ENCODE measurements around the gene CPS1.

CPS1 gene

GRCh38 chr2:210635257-210635656 is 78.9 kb downstream of the CPS1 start:
- Histone ChIP-seq H3K27ac (ENCODE audit: low read length) (no peak overlapping the region), H3K27me3 (ENCODE audit: control insufficient read depth in 1 of 2, insufficient read depth in 2 of 2, low read length in 2 of 2) (no peaks in the 10 kb centered on the region), H3K4me3 (ENCODE audit: low read length in 2 of 2) (no peak overlapping the region), H3K9ac (ENCODE audit: low read length in 2 of 2) (no peak overlapping the region), H3K36me3 (ENCODE audit: control insufficient read depth in 2 of 2, insufficient read depth in 2 of 2, low read length in 2 of 2) (no peaks in the 10 kb centered on the region), H3K9me3 (ENCODE audit: control insufficient read depth in 2 of 2, low read length in 2 of 2) (no peaks in the 10 kb centered on the region), H3K4me1 (ENCODE audit: control insufficient read depth, insufficient read depth, low read length) (no peaks in the 10 kb centered on the region)

DNA sequence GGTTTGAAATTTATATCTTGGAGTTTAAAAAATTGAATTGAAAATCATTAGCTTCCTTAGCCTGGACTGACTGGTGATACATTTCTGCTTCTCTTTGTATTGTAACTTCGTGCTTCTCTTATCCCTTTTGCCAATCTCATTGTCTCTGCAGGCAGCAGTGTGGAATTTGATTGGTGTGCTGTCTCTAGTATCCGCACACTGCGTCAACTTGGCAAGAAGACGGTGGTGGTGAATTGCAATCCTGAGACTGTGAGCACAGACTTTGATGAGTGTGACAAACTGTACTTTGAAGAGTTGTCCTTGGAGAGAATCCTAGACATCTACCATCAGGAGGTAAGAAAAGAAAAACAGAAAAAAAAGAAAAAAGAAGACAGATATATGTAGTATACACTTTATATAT is 85.9 kb downstream of the CPS1 start:
- H3K4me1 ChIP-seq (ENCODE audit: control insufficient read depth, insufficient read depth, low read length), result no peaks in the 10 kb centered on the region
- no peaks in the 10 kb centered on the region for H3K9me3 ChIP-seq (ENCODE audit: control insufficient read depth in 2 of 2, low read length in 2 of 2)
- H3K9ac ChIP-seq (ENCODE audit: low read length in 2 of 2), result no peak overlapping the region

GRCh38 chr2:210647151-210647550 is 90.8 kb downstream of the CPS1 start:
- H3K27me3 ChIP-seq (ENCODE audit: control insufficient read depth in 1 of 2, insufficient read depth in 2 of 2, low read length in 2 of 2), result no peaks in the 10 kb centered on the region
- no peaks in the 10 kb centered on the region for H3K36me3 ChIP-seq (ENCODE audit: control insufficient read depth in 2 of 2, insufficient read depth in 2 of 2, low read length in 2 of 2)
- H3K27ac ChIP-seq (ENCODE audit: low read length), result no peak overlapping the region
- no peaks in the 10 kb centered on the region for H3K4me1 ChIP-seq (ENCODE audit: control insufficient read depth, insufficient read depth, low read length)
- H3K9ac ChIP-seq (ENCODE audit: low read length in 2 of 2), result no peak overlapping the region
- H3K9me3 ChIP-seq (ENCODE audit: control insufficient read depth in 2 of 2, low read length in 2 of 2), result no peaks in the 10 kb centered on the region
- H3K4me3 ChIP-seq (ENCODE audit: low read length in 2 of 2), result no peak overlapping the region

More for the DNA sequence above, 85.9 kb downstream of the CPS1 start:
- H3K36me3 ChIP-seq (ENCODE audit: control insufficient read depth in 2 of 2, insufficient read depth in 2 of 2, low read length in 2 of 2), result no peaks in the 10 kb centered on the region
- no peaks in the 10 kb centered on the region for H3K27me3 ChIP-seq (ENCODE audit: control insufficient read depth in 1 of 2, insufficient read depth in 2 of 2, low read length in 2 of 2)
- H3K4me3 ChIP-seq (ENCODE audit: low read length in 2 of 2), result no peak overlapping the region
- H3K27ac ChIP-seq (ENCODE audit: low read length), result no peak overlapping the region

GRCh38 chr2:210654091-210654490 is 97.7 kb downstream of the CPS1 start:
- no peak overlapping the region for H3K9ac ChIP-seq (ENCODE audit: low read length in 2 of 2)
- H3K27ac ChIP-seq (ENCODE audit: low read length), result no peak overlapping the region
- no peaks in the 10 kb centered on the region for H3K4me1 ChIP-seq (ENCODE audit: control insufficient read depth, insufficient read depth, low read length)
- H3K27me3 ChIP-seq (ENCODE audit: control insufficient read depth in 1 of 2, insufficient read depth in 2 of 2, low read length in 2 of 2), result no peaks in the 10 kb centered on the region
- H3K9me3 ChIP-seq (ENCODE audit: control insufficient read depth in 2 of 2, low read length in 2 of 2), result peaks cover 0 to 3% of the 10 kb centered on the region in 2 donors
- H3K4me3 ChIP-seq (ENCODE audit: low read length in 2 of 2), result no peak overlapping the region
- peaks cover 0 to 2% of the 10 kb centered on the region in 2 donors for H3K36me3 ChIP-seq (ENCODE audit: control insufficient read depth in 2 of 2, insufficient read depth in 2 of 2, low read length in 2 of 2)

DNA sequence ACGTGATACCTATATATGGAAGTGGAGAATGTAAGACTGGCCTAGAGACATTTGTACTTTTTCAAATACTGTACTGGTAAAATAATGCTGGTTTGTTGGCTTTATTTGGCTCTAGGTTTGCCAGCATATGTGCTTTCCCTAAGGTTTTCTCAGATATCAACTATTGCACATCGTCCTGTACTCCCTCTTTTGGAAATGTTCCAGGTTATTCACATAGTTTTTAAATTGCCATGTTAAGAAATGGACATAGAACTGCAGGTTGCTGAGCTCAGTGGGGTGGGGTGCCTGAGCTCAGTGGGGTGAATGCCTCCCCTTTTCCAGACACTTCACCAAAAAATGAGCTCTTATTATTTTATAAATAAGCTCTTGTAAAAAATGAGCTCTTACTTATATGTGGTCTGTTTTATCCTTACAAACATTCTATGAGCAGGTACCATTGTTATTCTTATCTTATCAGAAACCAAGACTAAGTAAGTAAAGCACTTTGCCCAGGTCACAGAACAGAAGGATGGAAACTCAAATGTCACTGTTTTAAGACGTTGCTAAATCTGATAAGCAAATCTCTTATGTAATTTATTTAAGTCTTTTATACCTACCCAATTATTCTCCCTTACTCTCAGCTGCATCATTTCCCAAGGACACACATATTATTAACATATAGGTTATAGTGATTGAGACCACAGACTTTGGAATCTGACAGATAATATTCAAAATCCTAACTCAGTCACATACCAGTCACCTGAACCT is 99.0 kb downstream of the CPS1 start:
- H3K4me1 ChIP-seq (ENCODE audit: control insufficient read depth, insufficient read depth, low read length), result no peaks in the 10 kb centered on the region
- peaks cover 0 to 3% of the 10 kb centered on the region in 2 donors for H3K9me3 ChIP-seq (ENCODE audit: control insufficient read depth in 2 of 2, low read length in 2 of 2)
- H3K36me3 ChIP-seq (ENCODE audit: control insufficient read depth in 2 of 2, insufficient read depth in 2 of 2, low read length in 2 of 2), result peaks cover 0 to 2% of the 10 kb centered on the region in 2 donors
- no peak overlapping the region for H3K27ac ChIP-seq (ENCODE audit: low read length)
- H3K9ac ChIP-seq (ENCODE audit: low read length in 2 of 2), result no peak overlapping the region
- H3K27me3 ChIP-seq (ENCODE audit: control insufficient read depth in 1 of 2, insufficient read depth in 2 of 2, low read length in 2 of 2), result no peaks in the 10 kb centered on the region
- H3K4me3 ChIP-seq (ENCODE audit: low read length in 2 of 2), result no peak overlapping the region

- H3K36me3 ChIP-seq (ENCODE audit: control insufficient read depth in 2 of 2, insufficient read depth in 2 of 2, low read length in 2 of 2), result peaks cover 0 to 2% of the 10 kb centered on the region in 2 donors
- no peak overlapping the region for H3K4me3 ChIP-seq (ENCODE audit: low read length in 2 of 2)
- H3K27me3 ChIP-seq (ENCODE audit: control insufficient read depth in 1 of 2, insufficient read depth in 2 of 2, low read length in 2 of 2), result no peaks in the 10 kb centered on the region
- no peaks in the 10 kb centered on the region for H3K4me1 ChIP-seq (ENCODE audit: control insufficient read depth, insufficient read depth, low read length)
- H3K9me3 ChIP-seq (ENCODE audit: control insufficient read depth in 2 of 2, low read length in 2 of 2), result peaks cover 0 to 3% of the 10 kb centered on the region in 2 donors
- H3K27ac ChIP-seq (ENCODE audit: low read length), result no peak overlapping the region
- H3K9ac ChIP-seq (ENCODE audit: low read length in 2 of 2), result no peak overlapping the region
These were observed 101.5 kb downstream of the CPS1 start for GRCh38 chr2:210657874-210658273.

DNA sequence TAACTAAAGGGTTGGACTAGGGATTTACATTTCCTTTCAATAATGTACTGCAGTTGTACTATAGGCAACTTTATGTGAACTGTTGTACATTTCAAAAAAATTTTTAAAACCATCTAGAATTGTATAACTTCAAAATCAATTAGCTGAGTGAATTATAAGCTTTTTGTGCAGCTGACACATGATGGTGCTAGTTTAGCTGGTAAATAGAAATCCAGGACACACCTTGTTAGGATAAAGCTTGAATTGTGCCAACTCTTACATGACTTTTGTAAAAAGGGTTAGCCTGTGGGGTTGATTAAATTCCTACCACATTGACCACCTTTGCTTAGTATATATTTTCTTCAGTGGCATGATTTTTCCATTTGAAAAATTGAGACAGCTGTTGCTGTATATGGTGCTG is 104.4 kb downstream of the CPS1 start:
- Histone ChIP-seq H3K4me3 (ENCODE audit: low read length in 2 of 2) (no peak overlapping the region), H3K27ac (ENCODE audit: low read length) (no peak overlapping the region), H3K36me3 (ENCODE audit: control insufficient read depth in 2 of 2, insufficient read depth in 2 of 2, low read length in 2 of 2) (peaks cover 0 to 2% of the 10 kb centered on the region in 2 donors), H3K4me1 (ENCODE audit: control insufficient read depth, insufficient read depth, low read length) (no peaks in the 10 kb centered on the region), H3K27me3 (ENCODE audit: control insufficient read depth in 1 of 2, insufficient read depth in 2 of 2, low read length in 2 of 2) (no peaks in the 10 kb centered on the region), H3K9me3 (ENCODE audit: control insufficient read depth in 2 of 2, low read length in 2 of 2) (peaks cover 0 to 3% of the 10 kb centered on the region in 2 donors), H3K9ac (ENCODE audit: low read length in 2 of 2) (no peak overlapping the region)

GRCh38 chr2:210662560-210662959 is 106.2 kb downstream of the CPS1 start:
- Histone ChIP-seq H3K27ac (ENCODE audit: low read length) (no peak overlapping the region), H3K9me3 (ENCODE audit: control insufficient read depth in 2 of 2, low read length in 2 of 2) (peaks cover 0 to 3% of the 10 kb centered on the region in 2 donors), H3K27me3 (ENCODE audit: control insufficient read depth in 1 of 2, insufficient read depth in 2 of 2, low read length in 2 of 2) (no peaks in the 10 kb centered on the region), H3K36me3 (ENCODE audit: control insufficient read depth in 2 of 2, insufficient read depth in 2 of 2, low read length in 2 of 2) (peaks cover 0 to 2% of the 10 kb centered on the region in 2 donors), H3K9ac (ENCODE audit: low read length in 2 of 2) (no peak overlapping the region), H3K4me1 (ENCODE audit: control insufficient read depth, insufficient read depth, low read length) (no peaks in the 10 kb centered on the region), H3K4me3 (ENCODE audit: low read length in 2 of 2) (no peak overlapping the region)

GRCh38 chr2:210663631-210664089 is 107.3 kb downstream of the CPS1 start:
- Histone ChIP-seq H3K36me3 (ENCODE audit: control insufficient read depth in 2 of 2, insufficient read depth in 2 of 2, low read length in 2 of 2) (peaks cover 0 to under 1% of the 10 kb centered on the region in 2 donors), H3K9me3 (ENCODE audit: control insufficient read depth in 2 of 2, low read length in 2 of 2) (peaks cover 0 to 1% of the 10 kb centered on the region in 2 donors), H3K27me3 (ENCODE audit: control insufficient read depth in 1 of 2, insufficient read depth in 2 of 2, low read length in 2 of 2) (no peaks in the 10 kb centered on the region), H3K4me1 (ENCODE audit: control insufficient read depth, insufficient read depth, low read length) (no peaks in the 10 kb centered on the region), H3K9ac (ENCODE audit: low read length in 2 of 2) (no peak overlapping the region), H3K4me3 (ENCODE audit: low read length in 2 of 2) (no peak overlapping the region), H3K27ac (ENCODE audit: low read length) (no peak overlapping the region)

DNA sequence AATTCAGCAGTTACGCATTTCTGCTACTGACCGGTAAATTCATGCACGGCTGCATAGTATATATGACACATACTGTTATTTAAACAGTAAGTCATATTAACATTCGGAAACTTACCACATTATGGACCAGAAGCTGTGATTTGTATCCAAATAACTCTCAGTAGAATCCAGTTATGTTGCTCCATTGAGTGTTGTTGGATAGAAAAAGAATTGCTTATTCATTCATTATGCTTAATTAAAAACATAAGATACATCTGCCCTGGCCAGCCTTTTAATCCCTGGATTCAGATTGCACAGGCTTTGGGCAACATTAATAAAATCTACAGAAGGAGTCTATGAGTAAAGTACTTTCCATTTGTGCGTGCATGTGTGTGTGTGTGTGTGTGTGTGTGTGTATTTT is 111.3 kb downstream of the CPS1 start:
- Histone ChIP-seq H3K27ac (ENCODE audit: low read length) (no peak overlapping the region), H3K36me3 (ENCODE audit: control insufficient read depth in 2 of 2, insufficient read depth in 2 of 2, low read length in 2 of 2) (no peaks in the 10 kb centered on the region), H3K27me3 (ENCODE audit: control insufficient read depth in 1 of 2, insufficient read depth in 2 of 2, low read length in 2 of 2) (no peaks in the 10 kb centered on the region), H3K4me1 (ENCODE audit: control insufficient read depth, insufficient read depth, low read length) (no peaks in the 10 kb centered on the region), H3K9ac (ENCODE audit: low read length in 2 of 2) (no peak overlapping the region), H3K9me3 (ENCODE audit: control insufficient read depth in 2 of 2, low read length in 2 of 2) (no peaks in the 10 kb centered on the region), H3K4me3 (ENCODE audit: low read length in 2 of 2) (no peak overlapping the region)

DNA sequence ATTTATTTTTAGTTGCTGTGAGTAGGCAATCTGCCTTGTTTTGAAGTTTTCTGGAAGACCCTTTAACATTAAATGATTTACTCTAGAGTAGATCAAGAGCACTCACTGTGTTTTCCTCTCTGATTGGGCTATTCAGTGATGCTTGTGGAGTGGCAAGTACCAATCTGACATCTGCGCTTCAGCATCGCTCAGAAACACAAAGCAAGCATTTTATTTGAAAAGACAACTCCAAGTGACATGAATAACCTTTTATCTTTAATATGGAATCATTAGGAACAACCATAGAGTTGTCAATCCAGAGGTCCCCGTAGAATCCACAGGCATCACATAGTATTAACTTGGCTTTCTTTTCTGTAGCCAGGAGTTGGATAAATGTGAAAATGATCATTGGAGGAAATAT is 114.7 kb downstream of the CPS1 start:
- Histone ChIP-seq H3K9me3 (ENCODE audit: control insufficient read depth in 2 of 2, low read length in 2 of 2) (no peaks in the 10 kb centered on the region), H3K4me3 (ENCODE audit: low read length in 2 of 2) (no peak overlapping the region), H3K36me3 (ENCODE audit: control insufficient read depth in 2 of 2, insufficient read depth in 2 of 2, low read length in 2 of 2) (no peaks in the 10 kb centered on the region), H3K27ac (ENCODE audit: low read length) (no peak overlapping the region), H3K9ac (ENCODE audit: low read length in 2 of 2) (no peak overlapping the region), H3K4me1 (ENCODE audit: control insufficient read depth, insufficient read depth, low read length) (no peaks in the 10 kb centered on the region), H3K27me3 (ENCODE audit: control insufficient read depth in 1 of 2, insufficient read depth in 2 of 2, low read length in 2 of 2) (no peaks in the 10 kb centered on the region)

All from stomach smooth muscle (tissue), 2 donors.